Liver (tissue), 9 donors: ENCODE data around the gene IL17RC. TPM values are rescaled to one million over a fixed set of nuclear protein-coding genes. Genes with fewer than 3 reads are reported as not detected.

ENCODE experiments used
- DNase-seq: peaks from one replicate; pipeline ENCODE4 v3.0.0-alpha.2; 2017; ENCODE audit warnings: low spot score
- H3K27ac ChIP-seq, 2 donors: one replicate each; pipeline ENCODE4 v1.7.0; 2013; ENCODE audit warnings: inconsistent platforms in 2 of 2, low read length in 2 of 2, control low read depth in 1 of 2, low read depth in 1 of 2, mild to moderate bottlenecking in 1 of 2
- H3K27me3 ChIP-seq, 4 donors: one replicate each; pipeline versions ENCODE4 v1.6.1 to v1.7.0; 2013; ENCODE audit warnings: low read length in 3 of 4, inconsistent platforms in 1 of 4, mild to moderate bottlenecking in 1 of 4, moderate library complexity in 1 of 4; ENCODE audit not compliant: control insufficient read depth in 4 of 4, insufficient read depth in 4 of 4
- H3K36me3 ChIP-seq, 4 donors: one replicate each; pipeline versions ENCODE4 v1.6.1 to v1.7.0; 2013; ENCODE audit warnings: low read length in 3 of 4, mild to moderate bottlenecking in 3 of 4, low read depth in 1 of 4, moderate library complexity in 1 of 4; ENCODE audit not compliant: control insufficient read depth in 4 of 4, insufficient read depth in 3 of 4
- H3K4me1 ChIP-seq, 4 donors: one replicate each; pipeline versions ENCODE4 v1.6.1 to v1.7.0; 2013; ENCODE audit warnings: low read length in 3 of 4, mild to moderate bottlenecking in 3 of 4, moderate library complexity in 1 of 4; ENCODE audit not compliant: control insufficient read depth in 4 of 4, insufficient read depth in 4 of 4
- H3K4me3 ChIP-seq, 3 donors: one replicate each; pipeline versions ENCODE4 v1.6.1 to v1.7.0; 2013; ENCODE audit warnings: low read length in 3 of 3, control low read depth in 1 of 3, low read depth in 1 of 3, mild to moderate bottlenecking in 1 of 3
- H3K9ac ChIP-seq, 2 donors: one replicate each; pipeline ENCODE4 v1.7.0; 2013; ENCODE audit warnings: low read length in 2 of 2, mild to moderate bottlenecking in 2 of 2, moderate library complexity in 2 of 2, control low read depth in 1 of 2, low read depth in 1 of 2
- H3K9me3 ChIP-seq, 4 donors: one replicate each; pipeline versions ENCODE4 v1.6.1 to v1.7.0; 2013; ENCODE audit warnings: low read length in 3 of 4; ENCODE audit not compliant: control insufficient read depth in 4 of 4
- EGR1 ChIP-seq, 2 donors: IDR thresholded peaks; 2 replicates each; pipeline ENCODE4 v1.6.1; 2016 to 2018; ENCODE audit warnings: antibody characterized with exemption in 2 of 2, low read depth in 2 of 2
- FOXA1 ChIP-seq: IDR thresholded peaks from 2 replicates; pipeline ENCODE4 v1.6.1; 2016; ENCODE audit warnings: antibody characterized with exemption
- FOXA2 ChIP-seq: IDR thresholded peaks from 2 replicates; pipeline ENCODE4 v1.6.1; 2016; ENCODE audit warnings: antibody characterized with exemption
- GABPA ChIP-seq, 2 donors: IDR thresholded peaks in 1 of 2; conservative IDR thresholded peaks in 1 of 2; 2 replicates each; pipeline ENCODE4 v1.6.1; 2016; ENCODE audit warnings: antibody characterized with exemption in 2 of 2, mild to moderate bottlenecking in 1 of 2, moderate library complexity in 1 of 2
- HNF4A ChIP-seq, 2 donors: conservative IDR thresholded peaks; 2 replicates each; pipeline ENCODE4 v1.6.1; 2016; ENCODE audit warnings: antibody characterized with exemption in 2 of 2, mild to moderate bottlenecking in 2 of 2
- HNF4G ChIP-seq: IDR thresholded peaks from 2 replicates; pipeline ENCODE4 v1.6.1; 2016; ENCODE audit warnings: antibody characterized with exemption
- JUND ChIP-seq, 2 donors: IDR thresholded peaks; 2 replicates each; pipeline ENCODE4 v1.6.1; 2016; ENCODE audit warnings: antibody characterized with exemption in 2 of 2
- MAX ChIP-seq: IDR thresholded peaks from 2 replicates; pipeline ENCODE4 v1.6.1; 2016; ENCODE audit warnings: antibody characterized with exemption
- NR2F2 ChIP-seq: IDR thresholded peaks from 2 replicates; pipeline ENCODE4 v1.6.1; 2016; ENCODE audit warnings: antibody characterized with exemption
- RAD21 ChIP-seq, 2 donors: IDR thresholded peaks; 2 replicates each; pipeline ENCODE4 v1.6.1; 2016; ENCODE audit warnings: antibody characterized with exemption in 2 of 2, mild to moderate bottlenecking in 2 of 2
- RXRA ChIP-seq, 2 donors: IDR thresholded peaks; 2 replicates each; pipeline ENCODE4 v1.6.1; 2017 to 2018; ENCODE audit warnings: antibody characterized with exemption in 2 of 2, mild to moderate bottlenecking in 1 of 2
- SP1 ChIP-seq: IDR thresholded peaks from 2 replicates; pipeline ENCODE4 v1.6.1; 2018; ENCODE audit warnings: antibody characterized with exemption, mild to moderate bottlenecking
- TAF1 ChIP-seq: conservative IDR thresholded peaks from 2 replicates; pipeline ENCODE4 v1.6.1; 2016; ENCODE audit warnings: antibody characterized with exemption, mild to moderate bottlenecking
- YY1 ChIP-seq: IDR thresholded peaks from 2 replicates; pipeline ENCODE4 v1.6.1; 2016; ENCODE audit warnings: antibody characterized with exemption, mild to moderate bottlenecking
- ZBTB33 ChIP-seq: IDR thresholded peaks from 2 replicates; pipeline ENCODE4 v1.6.1; 2016; ENCODE audit warnings: antibody characterized with exemption
- WGBS: extraction: QIAGEN DNeasy Blood & Tissue Kit; methylation state at CpG from one replicate; pipeline ENCODE4 v1.1.7; 2013; 5-methylcytosine and 5-hydroxymethylcytosine counted together
- polyA plus RNA-seq, 2 donors: library from polyadenylated mRNA; stranded (reverse) in 1 of 2; unstranded in 1 of 2; fragments of 200-250 nt in 1 of 2; fragments of >200 nt in 1 of 2; fragmentation: Nextera tagmentation in 1 of 2; extraction: Ambion mirVana in 1 of 2; gene quantifications; one replicate each; pipeline versions ENCODE4 v1.2.1 to v1.2.3, GENCODE V29; 2013 to 2015
- total RNA-seq, 2 donors: library from RNA; depleted of rRNA; stranded (reverse); fragments of >200 nt; gene quantifications; one replicate each; pipeline ENCODE4 v1.2.3, GENCODE V29; 2014
- TF ChIP-seq, protein P1 (sequence below): fragments of 150-350 bp; IDR thresholded peaks from 2 replicates; pipeline ENCODE4 v1.5.1; 2017; ENCODE audit warnings: improper control_type of control experiment, low read depth, low read length; ENCODE audit not compliant: missing input control
- TF ChIP-seq, protein P2 (sequence below): IDR thresholded peaks from 2 replicates; pipeline ENCODE4 v1.6.1; 2016; ENCODE audit warnings: antibody characterized with exemption, mild to moderate bottlenecking
- TF ChIP-seq, protein P3 (sequence below): IDR thresholded peaks from 2 replicates; pipeline ENCODE4 v1.6.1; 2016; ENCODE audit warnings: antibody characterized with exemption
- donor health status: healthy.
- donor health status: healthy.
- donor health status: healthy.
- donor health status: healthy.
- donor health status: healthy.

The IL17RC gene
- total and polyA plus RNA-seq, 4 donors, result 15.4 to 62.8 (median 25.7) TPM

- Histone ChIP-seq H3K4me1 (peaks cover 0 to 7% (median 3%) of the 10 kb centered on the region in 4 donors), H3K9me3 (no peaks in the 10 kb centered on the region), H3K36me3 (no peaks in the 10 kb centered on the region), H3K4me3 (no peak overlapping the region), H3K27ac (no peak overlapping the region), H3K27me3 (no peaks in the 10 kb centered on the region), H3K9ac (no peak overlapping the region)
- no peak for DNase-seq
- TF ChIP-seq, protein P1, sequence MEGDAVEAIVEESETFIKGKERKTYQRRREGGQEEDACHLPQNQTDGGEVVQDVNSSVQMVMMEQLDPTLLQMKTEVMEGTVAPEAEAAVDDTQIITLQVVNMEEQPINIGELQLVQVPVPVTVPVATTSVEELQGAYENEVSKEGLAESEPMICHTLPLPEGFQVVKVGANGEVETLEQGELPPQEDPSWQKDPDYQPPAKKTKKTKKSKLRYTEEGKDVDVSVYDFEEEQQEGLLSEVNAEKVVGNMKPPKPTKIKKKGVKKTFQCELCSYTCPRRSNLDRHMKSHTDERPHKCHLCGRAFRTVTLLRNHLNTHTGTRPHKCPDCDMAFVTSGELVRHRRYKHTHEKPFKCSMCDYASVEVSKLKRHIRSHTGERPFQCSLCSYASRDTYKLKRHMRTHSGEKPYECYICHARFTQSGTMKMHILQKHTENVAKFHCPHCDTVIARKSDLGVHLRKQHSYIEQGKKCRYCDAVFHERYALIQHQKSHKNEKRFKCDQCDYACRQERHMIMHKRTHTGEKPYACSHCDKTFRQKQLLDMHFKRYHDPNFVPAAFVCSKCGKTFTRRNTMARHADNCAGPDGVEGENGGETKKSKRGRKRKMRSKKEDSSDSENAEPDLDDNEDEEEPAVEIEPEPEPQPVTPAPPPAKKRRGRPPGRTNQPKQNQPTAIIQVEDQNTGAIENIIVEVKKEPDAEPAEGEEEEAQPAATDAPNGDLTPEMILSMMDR, result no peak
- TF ChIP-seq YY1 (no peak), SP1 (no peak), NR2F2 (no peak), RXRA (IDR thresholded peaks at IDR 0.05) (no peak), HNF4A (conservative IDR thresholded peaks at IDR 0.05) (no peak), EGR1 (IDR thresholded peaks at IDR 0.05; ENCODE audit: low read depth in 2 of 2) (no peak), MAX (no peak), FOXA2 (no peak), JUND (IDR thresholded peaks at IDR 0.05) (no peak), GABPA (IDR thresholded peaks at IDR 0.05 in 1 of 2, conservative IDR thresholded peaks at IDR 0.05 in 1 of 2) (no peak), HNF4G (no peak), TAF1 (no peak)
- TF ChIP-seq, protein P2, sequence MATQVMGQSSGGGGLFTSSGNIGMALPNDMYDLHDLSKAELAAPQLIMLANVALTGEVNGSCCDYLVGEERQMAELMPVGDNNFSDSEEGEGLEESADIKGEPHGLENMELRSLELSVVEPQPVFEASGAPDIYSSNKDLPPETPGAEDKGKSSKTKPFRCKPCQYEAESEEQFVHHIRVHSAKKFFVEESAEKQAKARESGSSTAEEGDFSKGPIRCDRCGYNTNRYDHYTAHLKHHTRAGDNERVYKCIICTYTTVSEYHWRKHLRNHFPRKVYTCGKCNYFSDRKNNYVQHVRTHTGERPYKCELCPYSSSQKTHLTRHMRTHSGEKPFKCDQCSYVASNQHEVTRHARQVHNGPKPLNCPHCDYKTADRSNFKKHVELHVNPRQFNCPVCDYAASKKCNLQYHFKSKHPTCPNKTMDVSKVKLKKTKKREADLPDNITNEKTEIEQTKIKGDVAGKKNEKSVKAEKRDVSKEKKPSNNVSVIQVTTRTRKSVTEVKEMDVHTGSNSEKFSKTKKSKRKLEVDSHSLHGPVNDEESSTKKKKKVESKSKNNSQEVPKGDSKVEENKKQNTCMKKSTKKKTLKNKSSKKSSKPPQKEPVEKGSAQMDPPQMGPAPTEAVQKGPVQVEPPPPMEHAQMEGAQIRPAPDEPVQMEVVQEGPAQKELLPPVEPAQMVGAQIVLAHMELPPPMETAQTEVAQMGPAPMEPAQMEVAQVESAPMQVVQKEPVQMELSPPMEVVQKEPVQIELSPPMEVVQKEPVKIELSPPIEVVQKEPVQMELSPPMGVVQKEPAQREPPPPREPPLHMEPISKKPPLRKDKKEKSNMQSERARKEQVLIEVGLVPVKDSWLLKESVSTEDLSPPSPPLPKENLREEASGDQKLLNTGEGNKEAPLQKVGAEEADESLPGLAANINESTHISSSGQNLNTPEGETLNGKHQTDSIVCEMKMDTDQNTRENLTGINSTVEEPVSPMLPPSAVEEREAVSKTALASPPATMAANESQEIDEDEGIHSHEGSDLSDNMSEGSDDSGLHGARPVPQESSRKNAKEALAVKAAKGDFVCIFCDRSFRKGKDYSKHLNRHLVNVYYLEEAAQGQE, result no peak
- 93% methylated on average over 12 of the region's 12 CpGs for WGBS
Measured at GRCh38 chr3:9867106-9867505, 49.8 kb upstream of the IL17RC start.

DNA sequence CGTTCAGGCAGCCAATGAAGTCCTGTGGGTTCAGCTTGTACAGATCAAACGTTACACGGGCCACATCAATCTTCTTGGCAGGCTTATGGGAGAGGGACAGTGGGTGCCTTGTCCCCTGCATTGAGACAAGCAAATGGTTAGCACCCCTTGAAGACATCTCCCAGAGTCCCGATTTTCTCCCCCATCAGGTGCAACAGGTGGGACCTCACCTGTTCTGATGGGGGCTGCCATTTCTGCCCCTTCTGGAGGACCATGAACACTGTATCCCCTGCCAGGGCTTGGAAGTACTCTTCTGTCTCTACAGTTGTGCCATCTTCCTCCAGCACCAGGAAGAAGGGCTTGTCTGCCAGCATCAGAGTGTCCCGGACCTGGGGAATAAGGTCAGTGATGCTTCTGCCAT lies 46.9 kb upstream of the IL17RC start:
- H3K36me3 ChIP-seq, result no peaks in the 10 kb centered on the region
- H3K4me3 ChIP-seq, result no peak overlapping the region
- H3K9ac ChIP-seq, result no peak overlapping the region
- no peaks in the 10 kb centered on the region for H3K27me3 ChIP-seq
- DNase-seq, result no peak
- H3K9me3 ChIP-seq, result no peaks in the 10 kb centered on the region
- WGBS, result 90% methylated on average over 5 of the region's 5 CpGs
- no peak overlapping the region for H3K27ac ChIP-seq
- H3K4me1 ChIP-seq, result no peaks in the 10 kb centered on the region
- TF ChIP-seq SP1, result no peak
- no peak for TF ChIP-seq ZBTB33
- no peak for TF ChIP-seq YY1
- TF ChIP-seq FOXA2, result no peak
- TF ChIP-seq HNF4A (conservative IDR thresholded peaks at IDR 0.05), result no peak
- TF ChIP-seq RAD21 (IDR thresholded peaks at IDR 0.05), result no peak
- TF ChIP-seq MAX, result no peak
- TF ChIP-seq NR2F2, result no peak
- TF ChIP-seq GABPA (IDR thresholded peaks at IDR 0.05 in 1 of 2, conservative IDR thresholded peaks at IDR 0.05 in 1 of 2), result no peak
- TF ChIP-seq JUND (IDR thresholded peaks at IDR 0.05), result no peak
- TF ChIP-seq HNF4G, result no peak
- TF ChIP-seq FOXA1, result no peak
- TF ChIP-seq RXRA (IDR thresholded peaks at IDR 0.05), result no peak
- TF ChIP-seq, protein P2, result no peak
- no peak for TF ChIP-seq TAF1
- TF ChIP-seq EGR1 (IDR thresholded peaks at IDR 0.05; ENCODE audit: low read depth in 2 of 2), result no peak
- TF ChIP-seq, protein P3, sequence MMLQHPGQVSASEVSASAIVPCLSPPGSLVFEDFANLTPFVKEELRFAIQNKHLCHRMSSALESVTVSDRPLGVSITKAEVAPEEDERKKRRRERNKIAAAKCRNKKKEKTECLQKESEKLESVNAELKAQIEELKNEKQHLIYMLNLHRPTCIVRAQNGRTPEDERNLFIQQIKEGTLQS, result no peak
